Neural crest cell (in vitro differentiated cells): ENCODE results near the gene GLIPR2. TPM values are rescaled to one million over a fixed set of nuclear protein-coding genes. Genes with fewer than 3 reads are reported as not detected.

Experiments
- DNase-seq: peaks from one replicate; pipeline ENCODE4 v3.0.0; 2021; ENCODE audit warnings: low read depth, mixed read lengths, low spot score
- H3K27ac Mint-ChIP-seq: one replicate; pipeline ENCODE4 v1.8.0; 2021; ENCODE audit warnings: mild to moderate bottlenecking, mixed read lengths; ENCODE audit not compliant: unreplicated experiment
- H3K27me3 Mint-ChIP-seq: 2 replicates; pipeline ENCODE4 v1.8.0; 2021; ENCODE audit warnings: low read depth, mild to moderate bottlenecking, mixed read lengths
- H3K36me3 Mint-ChIP-seq: 2 replicates; pipeline ENCODE4 v1.8.0; 2021; ENCODE audit warnings: low read depth, mild to moderate bottlenecking, mixed read lengths
- H3K4me1 Mint-ChIP-seq: 2 replicates; pipeline ENCODE4 v1.8.0; 2021; ENCODE audit warnings: mixed read lengths
- H3K4me3 Mint-ChIP-seq: one replicate; pipeline ENCODE4 v1.8.0; 2021; ENCODE audit warnings: mild to moderate bottlenecking, mixed read lengths
- H3K9me3 Mint-ChIP-seq: 2 replicates; pipeline ENCODE4 v1.8.0; 2021; ENCODE audit warnings: mixed read lengths
- total RNA-seq: library from RNA; stranded (reverse); gene quantifications from 2 replicates; pipeline ENCODE4 v1.2.1, GENCODE V29; 2021
- TF ChIP-seq, protein P1 (sequence below): fragments of 200-600 bp; sonication (generic); conservative IDR thresholded peaks from 2 replicates; pipeline ENCODE4 v1.5.0; 2021; ENCODE audit warnings: antibody characterized with exemption, mild to moderate bottlenecking

The GLIPR2 gene
- total RNA-seq, 1 donor from 2014 or later = 24.2 TPM

DNA sequence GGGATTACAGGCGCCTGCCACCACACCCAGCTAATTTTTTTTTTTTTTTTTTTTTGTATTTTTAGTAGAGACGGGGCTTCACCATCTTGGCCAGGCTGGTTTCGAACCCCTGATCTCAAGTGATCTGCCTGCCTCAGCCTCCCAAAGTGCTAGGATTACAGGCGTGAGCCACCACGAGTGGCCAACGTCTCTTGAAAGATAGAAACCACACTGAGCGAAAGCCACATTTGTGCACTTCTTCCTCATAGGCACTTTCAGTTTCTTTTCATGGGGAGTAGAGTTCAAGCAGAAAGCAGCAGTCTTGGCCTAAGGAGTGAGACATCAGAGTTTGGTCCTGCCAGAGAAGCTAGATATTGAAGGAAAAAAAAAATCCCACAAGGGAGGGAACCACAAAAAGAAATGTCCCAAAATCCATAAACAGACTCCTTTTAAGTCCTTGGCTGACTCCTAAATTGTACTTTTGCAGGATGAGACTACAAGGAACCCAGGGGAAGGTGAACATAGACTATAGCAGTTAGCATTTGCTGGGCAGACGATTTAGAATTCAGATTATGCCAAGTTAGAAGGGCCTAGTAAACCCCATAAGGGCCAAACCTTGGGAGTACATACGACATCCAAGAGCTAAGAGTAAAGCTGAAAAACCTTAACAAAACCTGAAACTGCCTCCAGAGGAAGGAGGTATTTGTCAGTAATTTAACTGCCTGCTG, 43.9 kb upstream of the GLIPR2 start:
- TF ChIP-seq, protein P1, sequence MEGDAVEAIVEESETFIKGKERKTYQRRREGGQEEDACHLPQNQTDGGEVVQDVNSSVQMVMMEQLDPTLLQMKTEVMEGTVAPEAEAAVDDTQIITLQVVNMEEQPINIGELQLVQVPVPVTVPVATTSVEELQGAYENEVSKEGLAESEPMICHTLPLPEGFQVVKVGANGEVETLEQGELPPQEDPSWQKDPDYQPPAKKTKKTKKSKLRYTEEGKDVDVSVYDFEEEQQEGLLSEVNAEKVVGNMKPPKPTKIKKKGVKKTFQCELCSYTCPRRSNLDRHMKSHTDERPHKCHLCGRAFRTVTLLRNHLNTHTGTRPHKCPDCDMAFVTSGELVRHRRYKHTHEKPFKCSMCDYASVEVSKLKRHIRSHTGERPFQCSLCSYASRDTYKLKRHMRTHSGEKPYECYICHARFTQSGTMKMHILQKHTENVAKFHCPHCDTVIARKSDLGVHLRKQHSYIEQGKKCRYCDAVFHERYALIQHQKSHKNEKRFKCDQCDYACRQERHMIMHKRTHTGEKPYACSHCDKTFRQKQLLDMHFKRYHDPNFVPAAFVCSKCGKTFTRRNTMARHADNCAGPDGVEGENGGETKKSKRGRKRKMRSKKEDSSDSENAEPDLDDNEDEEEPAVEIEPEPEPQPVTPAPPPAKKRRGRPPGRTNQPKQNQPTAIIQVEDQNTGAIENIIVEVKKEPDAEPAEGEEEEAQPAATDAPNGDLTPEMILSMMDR = no peak
- no peak for DNase-seq
- H3K9me3 Mint-ChIP-seq = no peaks in the 10 kb centered on the region
- H3K36me3 Mint-ChIP-seq = peaks cover 4% of the 10 kb centered on the region
- no peaks in the 10 kb centered on the region for H3K4me1 Mint-ChIP-seq
- no peak overlapping the region for H3K4me3 Mint-ChIP-seq
- no peaks in the 10 kb centered on the region for H3K27me3 Mint-ChIP-seq
- no peak overlapping the region for H3K27ac Mint-ChIP-seq

DNA sequence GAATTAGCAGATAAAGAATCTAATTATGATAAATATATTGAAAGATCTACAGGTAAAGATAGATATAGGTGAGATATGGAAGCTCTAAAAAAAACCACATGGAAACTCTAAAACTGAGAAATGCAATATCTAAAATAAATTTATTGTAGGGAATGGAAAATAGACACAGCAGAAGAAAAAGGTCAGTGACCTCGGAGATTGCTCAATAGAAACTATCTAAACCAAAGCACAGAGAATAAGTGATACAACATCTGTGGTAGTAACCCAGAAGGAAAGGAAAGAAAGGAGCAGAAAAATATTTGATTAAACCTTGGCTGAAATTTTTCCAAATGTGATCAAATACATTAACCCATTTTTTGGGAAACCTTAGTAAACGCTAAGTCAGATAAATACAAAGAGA, 43.1 kb upstream of the GLIPR2 start:
- no peak overlapping the region for H3K4me3 Mint-ChIP-seq
- H3K36me3 Mint-ChIP-seq = peaks cover 4% of the 10 kb centered on the region
- H3K9me3 Mint-ChIP-seq = no peaks in the 10 kb centered on the region
- H3K4me1 Mint-ChIP-seq = no peaks in the 10 kb centered on the region
- no peak overlapping the region for H3K27ac Mint-ChIP-seq
- no peak for DNase-seq
- no peaks in the 10 kb centered on the region for H3K27me3 Mint-ChIP-seq
- TF ChIP-seq, protein P1 = no peak

- TF ChIP-seq, protein P1 = no peak
- Mint-ChIP-seq H3K9me3 (no peaks in the 10 kb centered on the region), H3K27me3 (no peaks in the 10 kb centered on the region), H3K4me3 (no peak overlapping the region), H3K4me1 (no peaks in the 10 kb centered on the region), H3K27ac (no peak overlapping the region), H3K36me3 (no peaks in the 10 kb centered on the region)
- DNase-seq = no peak
Measured at GRCh38 chr9:36099718-36100117, 36.8 kb upstream of the GLIPR2 start.

GRCh38 chr9:36100532-36100931, 36.0 kb upstream of the GLIPR2 start:
- Mint-ChIP-seq H3K9me3 (no peaks in the 10 kb centered on the region), H3K36me3 (no peaks in the 10 kb centered on the region), H3K27me3 (no peaks in the 10 kb centered on the region), H3K27ac (no peak overlapping the region), H3K4me1 (no peaks in the 10 kb centered on the region), H3K4me3 (no peak overlapping the region)
- TF ChIP-seq, protein P1 = no peak
- DNase-seq = no peak

DNA sequence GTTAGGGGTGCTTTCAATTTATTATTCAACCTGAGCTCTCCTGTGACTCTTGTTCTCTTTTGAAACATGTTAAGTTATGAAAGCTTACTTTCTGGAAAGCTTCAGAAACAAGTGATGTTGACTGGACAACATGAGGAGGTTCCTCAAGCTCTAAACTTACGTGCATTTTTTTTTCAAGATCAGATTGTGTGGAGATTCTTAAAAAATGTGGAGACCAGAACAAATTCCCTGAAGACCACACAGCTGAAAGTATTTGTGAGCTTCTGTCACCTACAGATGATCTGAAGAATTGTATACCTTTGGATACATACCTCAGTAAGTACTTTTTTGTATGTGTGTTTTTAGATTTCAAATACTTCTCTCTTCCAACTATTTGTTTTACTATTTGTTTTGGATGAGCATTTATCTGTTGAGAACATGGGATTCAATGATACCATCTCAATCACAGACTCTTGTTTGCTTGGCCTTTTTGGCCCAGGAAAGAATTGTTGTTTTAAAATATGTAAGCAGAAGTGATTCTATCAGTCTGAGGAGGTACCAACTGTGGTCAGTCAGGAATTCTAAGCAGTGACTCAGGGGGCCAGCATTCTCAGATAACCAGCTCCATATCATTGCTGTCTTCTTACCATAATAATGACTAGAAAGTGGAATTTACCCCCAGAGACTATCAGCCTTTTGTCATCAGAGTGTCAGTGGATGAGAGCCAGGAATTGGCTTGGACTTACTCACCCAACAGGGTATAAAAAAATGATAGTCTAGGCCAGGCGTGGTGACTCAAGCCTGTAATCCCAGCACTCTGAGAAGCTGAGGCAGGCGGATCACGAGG, 34.4 kb upstream of the GLIPR2 start:
- Mint-ChIP-seq H3K27me3 (no peaks in the 10 kb centered on the region), H3K27ac (no peak overlapping the region), H3K36me3 (no peaks in the 10 kb centered on the region), H3K9me3 (no peaks in the 10 kb centered on the region), H3K4me1 (no peaks in the 10 kb centered on the region), H3K4me3 (no peak overlapping the region)
- no peak for DNase-seq
- TF ChIP-seq, protein P1 = no peak
